ENCODE measurements around the gene KCNH6.

DNA sequence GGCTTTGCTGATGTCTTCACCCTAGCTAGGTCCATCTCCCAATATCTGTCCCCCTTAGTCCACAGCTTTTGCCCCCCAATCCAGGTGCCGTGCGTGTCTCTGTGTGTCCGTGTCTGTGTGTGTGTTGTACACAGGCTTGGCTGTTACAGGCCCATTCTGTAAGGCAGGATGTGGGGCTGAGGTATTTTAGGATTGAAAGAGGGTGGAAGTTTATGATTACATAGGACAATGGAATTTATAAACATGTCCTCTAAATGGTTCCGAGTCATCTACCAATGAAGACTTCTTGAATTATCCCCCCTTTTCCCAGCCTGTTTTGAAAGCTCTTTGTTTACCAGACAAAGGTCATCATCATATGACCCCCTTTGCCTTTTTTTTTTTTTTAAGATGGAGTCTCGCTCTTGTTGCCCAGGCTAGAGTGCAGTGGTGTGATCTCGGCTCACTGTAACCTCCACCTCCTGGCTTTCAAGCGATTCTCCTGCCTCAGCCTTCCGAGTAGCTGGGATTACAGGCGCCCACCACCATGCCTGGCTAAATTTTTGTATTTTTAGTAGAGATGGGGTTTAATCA lies 24.4 kb upstream of the KCNH6 start:
- no peak for TF ChIP-seq NR2F6 (CRISPR knock-in tag; IDR thresholded peaks at IDR 0.05)
- TF ChIP-seq POLR2A (conservative IDR thresholded peaks at IDR 0.05) = no peak
- no peak for TF ChIP-seq TEAD4 (IDR thresholded peaks at IDR 0.05; ENCODE audit: low read length)
- no peak for TF ChIP-seq TEAD4 (CRISPR knock-in tag; IDR thresholded peaks at IDR 0.05; ENCODE audit: borderline replicate concordance)
- TF ChIP-seq ZNF507 (tag; conservative IDR thresholded peaks at IDR 0.05) = no peak
- TF ChIP-seq NONO (IDR thresholded peaks at IDR 0.05; ENCODE audit: low read depth in 2 of 2, low read length in 1 of 2) = no peak
- no peak for TF ChIP-seq ZNF354B (CRISPR knock-in tag; IDR thresholded peaks at IDR 0.05)
- TF ChIP-seq KAT2B (IDR thresholded peaks at IDR 0.05; ENCODE audit: low read depth, low read length) = no peak
- TF ChIP-seq, protein P1, sequence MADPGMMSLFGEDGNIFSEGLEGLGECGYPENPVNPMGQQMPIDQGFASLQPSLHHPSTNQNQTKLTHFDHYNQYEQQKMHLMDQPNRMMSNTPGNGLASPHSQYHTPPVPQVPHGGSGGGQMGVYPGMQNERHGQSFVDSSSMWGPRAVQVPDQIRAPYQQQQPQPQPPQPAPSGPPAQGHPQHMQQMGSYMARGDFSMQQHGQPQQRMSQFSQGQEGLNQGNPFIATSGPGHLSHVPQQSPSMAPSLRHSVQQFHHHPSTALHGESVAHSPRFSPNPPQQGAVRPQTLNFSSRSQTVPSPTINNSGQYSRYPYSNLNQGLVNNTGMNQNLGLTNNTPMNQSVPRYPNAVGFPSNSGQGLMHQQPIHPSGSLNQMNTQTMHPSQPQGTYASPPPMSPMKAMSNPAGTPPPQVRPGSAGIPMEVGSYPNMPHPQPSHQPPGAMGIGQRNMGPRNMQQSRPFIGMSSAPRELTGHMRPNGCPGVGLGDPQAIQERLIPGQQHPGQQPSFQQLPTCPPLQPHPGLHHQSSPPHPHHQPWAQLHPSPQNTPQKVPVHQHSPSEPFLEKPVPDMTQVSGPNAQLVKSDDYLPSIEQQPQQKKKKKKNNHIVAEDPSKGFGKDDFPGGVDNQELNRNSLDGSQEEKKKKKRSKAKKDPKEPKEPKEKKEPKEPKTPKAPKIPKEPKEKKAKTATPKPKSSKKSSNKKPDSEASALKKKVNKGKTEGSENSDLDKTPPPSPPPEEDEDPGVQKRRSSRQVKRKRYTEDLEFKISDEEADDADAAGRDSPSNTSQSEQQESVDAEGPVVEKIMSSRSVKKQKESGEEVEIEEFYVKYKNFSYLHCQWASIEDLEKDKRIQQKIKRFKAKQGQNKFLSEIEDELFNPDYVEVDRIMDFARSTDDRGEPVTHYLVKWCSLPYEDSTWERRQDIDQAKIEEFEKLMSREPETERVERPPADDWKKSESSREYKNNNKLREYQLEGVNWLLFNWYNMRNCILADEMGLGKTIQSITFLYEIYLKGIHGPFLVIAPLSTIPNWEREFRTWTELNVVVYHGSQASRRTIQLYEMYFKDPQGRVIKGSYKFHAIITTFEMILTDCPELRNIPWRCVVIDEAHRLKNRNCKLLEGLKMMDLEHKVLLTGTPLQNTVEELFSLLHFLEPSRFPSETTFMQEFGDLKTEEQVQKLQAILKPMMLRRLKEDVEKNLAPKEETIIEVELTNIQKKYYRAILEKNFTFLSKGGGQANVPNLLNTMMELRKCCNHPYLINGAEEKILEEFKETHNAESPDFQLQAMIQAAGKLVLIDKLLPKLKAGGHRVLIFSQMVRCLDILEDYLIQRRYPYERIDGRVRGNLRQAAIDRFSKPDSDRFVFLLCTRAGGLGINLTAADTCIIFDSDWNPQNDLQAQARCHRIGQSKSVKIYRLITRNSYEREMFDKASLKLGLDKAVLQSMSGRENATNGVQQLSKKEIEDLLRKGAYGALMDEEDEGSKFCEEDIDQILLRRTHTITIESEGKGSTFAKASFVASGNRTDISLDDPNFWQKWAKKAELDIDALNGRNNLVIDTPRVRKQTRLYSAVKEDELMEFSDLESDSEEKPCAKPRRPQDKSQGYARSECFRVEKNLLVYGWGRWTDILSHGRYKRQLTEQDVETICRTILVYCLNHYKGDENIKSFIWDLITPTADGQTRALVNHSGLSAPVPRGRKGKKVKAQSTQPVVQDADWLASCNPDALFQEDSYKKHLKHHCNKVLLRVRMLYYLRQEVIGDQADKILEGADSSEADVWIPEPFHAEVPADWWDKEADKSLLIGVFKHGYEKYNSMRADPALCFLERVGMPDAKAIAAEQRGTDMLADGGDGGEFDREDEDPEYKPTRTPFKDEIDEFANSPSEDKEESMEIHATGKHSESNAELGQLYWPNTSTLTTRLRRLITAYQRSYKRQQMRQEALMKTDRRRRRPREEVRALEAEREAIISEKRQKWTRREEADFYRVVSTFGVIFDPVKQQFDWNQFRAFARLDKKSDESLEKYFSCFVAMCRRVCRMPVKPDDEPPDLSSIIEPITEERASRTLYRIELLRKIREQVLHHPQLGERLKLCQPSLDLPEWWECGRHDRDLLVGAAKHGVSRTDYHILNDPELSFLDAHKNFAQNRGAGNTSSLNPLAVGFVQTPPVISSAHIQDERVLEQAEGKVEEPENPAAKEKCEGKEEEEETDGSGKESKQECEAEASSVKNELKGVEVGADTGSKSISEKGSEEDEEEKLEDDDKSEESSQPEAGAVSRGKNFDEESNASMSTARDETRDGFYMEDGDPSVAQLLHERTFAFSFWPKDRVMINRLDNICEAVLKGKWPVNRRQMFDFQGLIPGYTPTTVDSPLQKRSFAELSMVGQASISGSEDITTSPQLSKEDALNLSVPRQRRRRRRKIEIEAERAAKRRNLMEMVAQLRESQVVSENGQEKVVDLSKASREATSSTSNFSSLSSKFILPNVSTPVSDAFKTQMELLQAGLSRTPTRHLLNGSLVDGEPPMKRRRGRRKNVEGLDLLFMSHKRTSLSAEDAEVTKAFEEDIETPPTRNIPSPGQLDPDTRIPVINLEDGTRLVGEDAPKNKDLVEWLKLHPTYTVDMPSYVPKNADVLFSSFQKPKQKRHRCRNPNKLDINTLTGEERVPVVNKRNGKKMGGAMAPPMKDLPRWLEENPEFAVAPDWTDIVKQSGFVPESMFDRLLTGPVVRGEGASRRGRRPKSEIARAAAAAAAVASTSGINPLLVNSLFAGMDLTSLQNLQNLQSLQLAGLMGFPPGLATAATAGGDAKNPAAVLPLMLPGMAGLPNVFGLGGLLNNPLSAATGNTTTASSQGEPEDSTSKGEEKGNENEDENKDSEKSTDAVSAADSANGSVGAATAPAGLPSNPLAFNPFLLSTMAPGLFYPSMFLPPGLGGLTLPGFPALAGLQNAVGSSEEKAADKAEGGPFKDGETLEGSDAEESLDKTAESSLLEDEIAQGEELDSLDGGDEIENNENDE (IDR thresholded peaks at IDR 0.05; ENCODE audit: low read depth, low read length) = no peak
- TF ChIP-seq MEF2D (tag; conservative IDR thresholded peaks at IDR 0.05; ENCODE audit: low read depth) = no peak
- TF ChIP-seq SP2 (IDR thresholded peaks at IDR 0.05; ENCODE audit: extremely low read depth, low read depth, low read length, poor library complexity, severe bottlenecking) = no peak
- TF ChIP-seq, protein P2, sequence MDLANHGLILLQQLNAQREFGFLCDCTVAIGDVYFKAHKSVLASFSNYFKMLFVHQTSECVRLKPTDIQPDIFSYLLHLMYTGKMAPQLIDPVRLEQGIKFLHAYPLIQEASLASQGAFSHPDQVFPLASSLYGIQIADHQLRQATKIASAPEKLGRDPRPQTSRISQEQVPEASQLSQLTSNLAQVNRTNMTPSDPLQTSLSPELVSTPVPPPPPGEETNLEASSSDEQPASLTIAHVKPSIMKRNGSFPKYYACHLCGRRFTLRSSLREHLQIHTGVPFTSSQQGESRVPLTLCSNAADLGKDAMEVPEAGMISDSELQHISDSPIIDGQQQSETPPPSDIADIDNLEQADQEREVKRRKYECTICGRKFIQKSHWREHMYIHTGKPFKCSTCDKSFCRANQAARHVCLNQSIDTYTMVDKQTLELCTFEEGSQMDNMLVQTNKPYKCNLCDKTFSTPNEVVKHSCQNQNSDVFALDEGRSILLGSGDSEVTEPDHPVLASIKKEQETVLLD (IDR thresholded peaks at IDR 0.05) = no peak
- TF ChIP-seq, protein P3, sequence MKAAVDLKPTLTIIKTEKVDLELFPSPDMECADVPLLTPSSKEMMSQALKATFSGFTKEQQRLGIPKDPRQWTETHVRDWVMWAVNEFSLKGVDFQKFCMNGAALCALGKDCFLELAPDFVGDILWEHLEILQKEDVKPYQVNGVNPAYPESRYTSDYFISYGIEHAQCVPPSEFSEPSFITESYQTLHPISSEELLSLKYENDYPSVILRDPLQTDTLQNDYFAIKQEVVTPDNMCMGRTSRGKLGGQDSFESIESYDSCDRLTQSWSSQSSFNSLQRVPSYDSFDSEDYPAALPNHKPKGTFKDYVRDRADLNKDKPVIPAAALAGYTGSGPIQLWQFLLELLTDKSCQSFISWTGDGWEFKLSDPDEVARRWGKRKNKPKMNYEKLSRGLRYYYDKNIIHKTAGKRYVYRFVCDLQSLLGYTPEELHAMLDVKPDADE (conservative IDR thresholded peaks at IDR 0.05; ENCODE audit: control insufficient read depth, low read depth, low read length) = no peak
- TF ChIP-seq, protein P4, sequence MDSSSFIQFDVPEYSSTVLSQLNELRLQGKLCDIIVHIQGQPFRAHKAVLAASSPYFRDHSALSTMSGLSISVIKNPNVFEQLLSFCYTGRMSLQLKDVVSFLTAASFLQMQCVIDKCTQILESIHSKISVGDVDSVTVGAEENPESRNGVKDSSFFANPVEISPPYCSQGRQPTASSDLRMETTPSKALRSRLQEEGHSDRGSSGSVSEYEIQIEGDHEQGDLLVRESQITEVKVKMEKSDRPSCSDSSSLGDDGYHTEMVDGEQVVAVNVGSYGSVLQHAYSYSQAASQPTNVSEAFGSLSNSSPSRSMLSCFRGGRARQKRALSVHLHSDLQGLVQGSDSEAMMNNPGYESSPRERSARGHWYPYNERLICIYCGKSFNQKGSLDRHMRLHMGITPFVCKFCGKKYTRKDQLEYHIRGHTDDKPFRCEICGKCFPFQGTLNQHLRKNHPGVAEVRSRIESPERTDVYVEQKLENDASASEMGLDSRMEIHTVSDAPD (CRISPR knock-in tag; IDR thresholded peaks at IDR 0.05) = no peak
- TF ChIP-seq ZNF408 (CRISPR knock-in tag; IDR thresholded peaks at IDR 0.05; ENCODE audit: low read depth) = no peak
